Retinal pigment epithelial cell (primary cell): ENCODE results near the gene MYO18A.
A peak's percentile ranks its signal among the peaks of the same experiment; 100 is the strongest.

Experiments used
- DNase-seq: peaks from one replicate; pipeline ENCODE4 v3.0.0-alpha.2; 2010; ENCODE audit warnings: low read depth
- H3K4me3 ChIP-seq: 2 replicates; pipeline ENCODE4 v1.5.1; 2011; ENCODE audit warnings: mild to moderate bottlenecking, low read length, control low read depth, moderate library complexity
- TF ChIP-seq, protein P1 (sequence below): conservative IDR thresholded peaks from 2 replicates; pipeline ENCODE4 v1.5.1; 2011; ENCODE audit warnings: low read depth, low read length, control low read depth, inconsistent platforms

Gene MYO18A

DNA sequence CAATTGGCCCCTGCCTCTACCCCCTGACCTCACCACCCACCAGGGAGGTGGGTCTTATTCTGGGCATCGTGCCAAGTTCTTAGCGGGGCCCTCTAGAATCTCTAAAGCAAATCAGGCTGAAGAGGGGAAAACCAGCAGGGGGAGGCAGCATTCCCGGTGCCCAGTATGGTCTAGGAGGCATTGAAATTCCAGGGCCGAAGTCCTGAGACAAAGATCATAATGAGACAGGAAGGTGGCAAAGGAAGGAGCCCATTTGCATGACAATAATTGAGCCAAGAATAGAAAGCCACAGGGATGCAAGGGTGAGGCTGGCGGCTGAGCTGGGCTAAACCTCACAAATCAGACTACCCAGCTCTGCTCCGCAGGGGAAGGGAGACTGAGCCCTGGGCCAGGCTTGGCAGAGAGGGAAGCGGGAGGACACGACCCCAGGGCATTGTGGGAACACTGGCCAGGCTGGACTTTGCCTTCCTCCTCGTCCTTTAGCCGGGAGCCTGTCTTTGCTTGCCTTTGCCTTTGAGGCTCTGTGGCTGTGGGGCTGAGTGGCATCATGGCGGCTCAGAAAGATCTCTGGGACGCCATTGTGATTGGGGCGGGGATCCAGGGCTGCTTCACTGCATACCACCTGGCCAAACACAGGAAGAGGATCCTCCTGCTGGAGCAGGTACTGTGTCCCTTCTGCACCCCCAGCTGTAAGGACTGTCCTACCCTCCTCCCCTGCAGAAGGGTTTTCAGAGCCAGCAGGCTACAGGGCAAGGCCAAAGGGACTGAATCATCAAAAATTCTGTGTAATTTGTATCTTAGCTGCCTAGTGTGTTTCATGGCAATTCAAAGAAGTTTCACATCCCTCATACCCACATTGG lies 137.3 kb downstream of the MYO18A start, which contains the start of gene PIPOX:
Gene PIPOX, plus strand, starts transcription at position 463 of the 860 bp plus-strand sequence. Its CDS starts 85 bp downstream, at position 548.
- peak; percentile 48 for DNase-seq
- peak within 1 kb of the TSS; percentile 7 for H3K4me3 ChIP-seq
- TF ChIP-seq, protein P1, sequence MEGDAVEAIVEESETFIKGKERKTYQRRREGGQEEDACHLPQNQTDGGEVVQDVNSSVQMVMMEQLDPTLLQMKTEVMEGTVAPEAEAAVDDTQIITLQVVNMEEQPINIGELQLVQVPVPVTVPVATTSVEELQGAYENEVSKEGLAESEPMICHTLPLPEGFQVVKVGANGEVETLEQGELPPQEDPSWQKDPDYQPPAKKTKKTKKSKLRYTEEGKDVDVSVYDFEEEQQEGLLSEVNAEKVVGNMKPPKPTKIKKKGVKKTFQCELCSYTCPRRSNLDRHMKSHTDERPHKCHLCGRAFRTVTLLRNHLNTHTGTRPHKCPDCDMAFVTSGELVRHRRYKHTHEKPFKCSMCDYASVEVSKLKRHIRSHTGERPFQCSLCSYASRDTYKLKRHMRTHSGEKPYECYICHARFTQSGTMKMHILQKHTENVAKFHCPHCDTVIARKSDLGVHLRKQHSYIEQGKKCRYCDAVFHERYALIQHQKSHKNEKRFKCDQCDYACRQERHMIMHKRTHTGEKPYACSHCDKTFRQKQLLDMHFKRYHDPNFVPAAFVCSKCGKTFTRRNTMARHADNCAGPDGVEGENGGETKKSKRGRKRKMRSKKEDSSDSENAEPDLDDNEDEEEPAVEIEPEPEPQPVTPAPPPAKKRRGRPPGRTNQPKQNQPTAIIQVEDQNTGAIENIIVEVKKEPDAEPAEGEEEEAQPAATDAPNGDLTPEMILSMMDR, result peak; percentile 66

DNA sequence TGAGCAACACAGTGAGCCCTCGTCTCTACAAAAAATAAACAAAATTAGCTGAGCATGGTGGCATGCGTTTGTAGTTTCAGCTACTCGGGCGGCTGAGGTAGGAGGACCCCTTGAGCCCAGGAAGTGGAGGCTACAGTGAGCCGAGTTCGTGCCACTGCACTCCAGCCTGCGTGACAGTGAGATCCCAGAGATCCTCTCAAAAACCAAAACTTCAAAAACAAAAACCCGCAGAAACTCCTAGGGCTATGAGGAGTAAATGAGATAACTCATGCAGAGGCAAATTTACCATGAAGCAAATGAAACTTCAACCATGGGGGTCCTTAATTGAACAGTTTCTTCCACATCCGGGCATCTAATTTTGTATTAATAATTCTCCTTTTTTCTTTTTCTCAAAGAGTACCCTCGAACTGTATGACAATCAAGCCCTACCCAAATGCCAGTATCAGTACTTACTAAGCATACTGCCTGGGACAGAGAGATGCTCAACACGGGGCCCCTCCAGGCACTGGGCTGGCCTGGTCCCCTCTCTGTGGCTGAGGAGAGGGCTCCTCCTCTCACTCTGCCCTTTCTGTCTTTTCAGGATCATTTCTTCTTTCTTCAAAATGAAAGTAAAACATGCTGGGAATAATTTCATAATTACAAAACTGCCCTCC lies 138.0 kb downstream of the MYO18A start:
- DNase-seq, result no peak
- peak overlapping the region; percentile 7 for H3K4me3 ChIP-seq
- TF ChIP-seq, protein P1, result no peak

DNA sequence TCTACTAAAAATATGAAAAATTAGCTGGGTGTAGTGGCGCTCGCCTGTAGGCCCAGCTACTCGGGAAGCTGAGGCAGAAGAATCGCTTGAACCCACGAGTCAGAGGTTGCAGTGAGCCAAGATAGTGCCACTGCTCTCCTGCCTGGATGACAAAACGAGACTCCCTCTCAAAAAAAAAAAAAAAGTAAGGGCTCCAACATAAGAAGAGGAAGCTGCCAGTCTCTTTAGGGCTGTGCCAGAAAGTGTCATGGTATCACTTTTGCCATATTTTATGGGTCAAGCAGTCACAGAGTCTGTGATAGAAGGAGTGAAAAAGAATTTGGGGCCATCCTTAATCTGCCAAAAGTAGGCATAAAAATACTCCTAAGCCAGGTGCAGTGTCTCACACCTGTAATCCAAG lies 138.6 kb downstream of the MYO18A start:
- no peak overlapping the region for H3K4me3 ChIP-seq
- TF ChIP-seq, protein P1, result no peak
- no peak for DNase-seq

DNA sequence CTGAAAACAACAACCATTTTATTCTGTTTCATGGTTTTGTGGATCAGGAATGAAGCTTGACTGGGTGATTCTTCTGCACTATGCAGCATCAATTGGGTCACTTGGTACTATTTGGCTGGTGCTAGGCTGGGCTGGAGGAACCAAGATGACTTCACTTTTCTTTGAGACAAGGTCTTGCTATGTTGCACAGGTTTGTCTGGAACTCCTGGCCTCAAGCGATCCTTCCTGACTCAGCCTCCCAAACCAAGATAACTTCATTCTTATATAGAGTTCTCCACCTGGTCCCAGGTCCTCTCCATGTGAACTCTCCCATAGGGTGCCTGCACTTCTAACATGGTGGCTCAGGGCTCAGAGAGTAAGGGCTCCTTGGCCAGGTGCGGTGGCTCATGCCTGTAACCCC lies 139.1 kb downstream of the MYO18A start:
- no peak overlapping the region for H3K4me3 ChIP-seq
- TF ChIP-seq, protein P1, result no peak
- no peak for DNase-seq

DNA sequence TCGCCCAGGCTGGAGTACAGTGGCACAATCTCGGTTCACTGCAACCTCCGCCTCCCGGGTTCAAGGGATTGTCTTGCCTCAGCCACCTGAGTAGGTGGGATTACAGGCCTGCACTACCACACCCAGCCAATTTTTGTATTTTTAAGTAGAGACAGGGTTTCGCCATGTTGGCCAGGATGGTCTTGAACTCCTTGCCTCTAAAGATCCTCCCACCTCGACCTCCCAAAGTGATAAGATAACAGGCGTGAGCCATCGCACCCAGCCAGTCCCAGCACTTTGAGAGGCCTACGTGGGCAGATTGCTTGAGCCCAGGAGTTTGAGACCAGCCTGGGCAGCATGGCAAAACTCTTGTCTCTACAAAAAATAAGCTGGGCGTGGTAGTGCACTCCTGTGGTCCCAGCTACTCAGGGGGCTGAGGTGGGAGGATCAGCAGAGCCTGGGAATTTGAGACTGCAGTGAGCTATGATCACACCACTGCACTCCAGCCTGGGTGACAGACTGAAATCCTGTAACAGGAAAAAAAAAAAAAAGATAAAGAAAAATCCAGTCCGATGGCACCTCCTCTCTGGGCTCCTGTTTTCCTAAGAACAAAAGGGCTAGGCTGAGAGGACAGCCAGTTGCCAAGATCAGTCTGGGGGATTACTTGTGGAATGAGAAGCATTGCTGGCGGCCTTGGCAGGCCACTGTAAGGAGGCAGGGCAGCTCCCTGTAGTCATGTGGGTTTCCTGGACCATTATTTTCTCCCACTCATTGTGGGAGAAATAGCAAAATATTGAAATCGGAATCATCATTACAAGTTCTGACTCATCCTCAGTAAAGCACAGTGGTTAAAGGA lies 140.2 kb downstream of the MYO18A start:
- DNase-seq, result peak; percentile 83
- H3K4me3 ChIP-seq, result no peak overlapping the region
- TF ChIP-seq, protein P1, result no peak

DNA sequence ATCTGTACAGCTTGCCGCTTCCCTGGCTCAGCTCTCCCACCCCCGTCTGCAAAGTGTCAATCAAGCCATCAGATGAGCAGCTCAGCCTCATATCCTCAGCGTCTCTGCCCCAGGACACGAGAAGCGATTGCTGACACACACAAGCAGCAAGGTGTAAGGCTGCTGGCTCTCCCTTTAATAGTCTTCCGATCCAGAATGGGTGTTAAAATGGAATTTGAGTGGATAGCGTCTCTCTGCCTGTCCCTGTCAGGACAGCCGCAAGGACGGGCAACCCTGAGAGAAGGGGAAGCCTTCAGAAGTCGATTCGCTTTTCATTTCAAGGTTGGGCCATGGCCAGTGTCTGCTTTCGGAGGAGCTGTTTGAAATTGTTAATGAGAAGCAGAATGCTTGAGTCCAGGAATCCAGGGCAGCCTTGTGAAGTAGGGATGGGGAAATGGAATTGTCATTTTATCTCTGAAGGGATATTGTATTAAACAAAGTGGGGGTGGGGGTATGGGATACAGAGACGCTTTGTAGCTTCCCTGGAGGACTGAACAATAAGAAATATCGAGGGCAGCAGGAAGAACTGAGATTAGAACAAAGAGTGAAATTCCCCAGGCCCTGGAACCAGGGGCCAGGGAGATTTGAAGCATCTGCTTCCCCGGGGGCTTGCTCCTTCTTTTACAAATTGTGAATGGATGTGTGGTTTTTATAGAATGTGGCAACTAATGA lies 142.0 kb downstream of the MYO18A start:
- H3K4me3 ChIP-seq, result no peak overlapping the region
- no peak for DNase-seq
- TF ChIP-seq, protein P1, result no peak
